Neural cell (in vitro differentiated cells): Measurements from ENCODE around the gene CSAD.

ENCODE experiments used
- EP300 ChIP-seq: fragments of 450-650 bp; conservative IDR thresholded peaks from 2 replicates; pipeline ENCODE4 v1.6.1; 2014; ENCODE audit warnings: antibody characterized with exemption, mild to moderate bottlenecking, moderate library complexity; ENCODE audit not compliant: poor library complexity, severe bottlenecking
- EZH2 ChIP-seq: fragments of 200-600, 300-800 bp; shearing (Covaris generic), sonication (generic); IDR thresholded peaks from 2 replicates; pipeline ENCODE4 v1.6.1; 2014; ENCODE audit warnings: antibody characterized with exemption, low read length, borderline replicate concordance, mild to moderate bottlenecking; ENCODE audit not compliant: insufficient read depth, poor library complexity, severe bottlenecking
- MXI1 ChIP-seq: fragments of 450-650 bp; conservative IDR thresholded peaks from 2 replicates; pipeline ENCODE4 v1.6.1; 2014; ENCODE audit warnings: antibody characterized with exemption, mild to moderate bottlenecking; ENCODE audit not compliant: poor library complexity, severe bottlenecking
- POLR2AphosphoS5 ChIP-seq: IDR thresholded peaks from 2 replicates; pipeline ENCODE4 v1.6.1; 2012
- SMC3 ChIP-seq: fragments of 450-650 bp; conservative IDR thresholded peaks from 2 replicates; pipeline ENCODE4 v1.6.1; 2014; ENCODE audit warnings: antibody characterized with exemption, mild to moderate bottlenecking, moderate library complexity; ENCODE audit not compliant: poor library complexity
- TAF1 ChIP-seq: IDR thresholded peaks from 2 replicates; pipeline ENCODE4 v1.6.1; 2012; ENCODE audit warnings: low read depth
- TF ChIP-seq, protein P1 (sequence below): fragments of 450-650 bp; IDR thresholded peaks from 2 replicates; pipeline ENCODE4 v1.5.1; 2014; ENCODE audit warnings: antibody characterized with exemption, mild to moderate bottlenecking, moderate library complexity; ENCODE audit not compliant: poor library complexity, severe bottlenecking

GRCh38 chr12:53166837-53167236 is 13.9 kb downstream of the CSAD start:
- TF ChIP-seq EP300 (no peak), SMC3 (no peak), TAF1 (no peak), POLR2AphosphoS5 (no peak), EZH2 (no peak), MXI1 (no peak)
- TF ChIP-seq, protein P1, sequence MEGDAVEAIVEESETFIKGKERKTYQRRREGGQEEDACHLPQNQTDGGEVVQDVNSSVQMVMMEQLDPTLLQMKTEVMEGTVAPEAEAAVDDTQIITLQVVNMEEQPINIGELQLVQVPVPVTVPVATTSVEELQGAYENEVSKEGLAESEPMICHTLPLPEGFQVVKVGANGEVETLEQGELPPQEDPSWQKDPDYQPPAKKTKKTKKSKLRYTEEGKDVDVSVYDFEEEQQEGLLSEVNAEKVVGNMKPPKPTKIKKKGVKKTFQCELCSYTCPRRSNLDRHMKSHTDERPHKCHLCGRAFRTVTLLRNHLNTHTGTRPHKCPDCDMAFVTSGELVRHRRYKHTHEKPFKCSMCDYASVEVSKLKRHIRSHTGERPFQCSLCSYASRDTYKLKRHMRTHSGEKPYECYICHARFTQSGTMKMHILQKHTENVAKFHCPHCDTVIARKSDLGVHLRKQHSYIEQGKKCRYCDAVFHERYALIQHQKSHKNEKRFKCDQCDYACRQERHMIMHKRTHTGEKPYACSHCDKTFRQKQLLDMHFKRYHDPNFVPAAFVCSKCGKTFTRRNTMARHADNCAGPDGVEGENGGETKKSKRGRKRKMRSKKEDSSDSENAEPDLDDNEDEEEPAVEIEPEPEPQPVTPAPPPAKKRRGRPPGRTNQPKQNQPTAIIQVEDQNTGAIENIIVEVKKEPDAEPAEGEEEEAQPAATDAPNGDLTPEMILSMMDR: no peak
